SK-MEL-5 (cell line): ENCODE results near the gene NRXN3. TPM values are rescaled to one million over a fixed set of nuclear protein-coding genes. Genes with fewer than 3 reads are reported as not detected.

ENCODE experiments used
- DNase-seq: peaks from one replicate; pipeline ENCODE4 v3.0.0-alpha.2; 2016; ENCODE audit warnings: low read depth, low spot score
- in situ Hi-C: cut with HindIII; loops from 2 replicates; pipeline ENCODE4 v1.10.0; 2016; ENCODE audit warnings: low sequenced_read_pairs, high pct_unique_total_duplicates, low pct_unique_long_range_greater_than_20kb
- total RNA-seq: library from RNA; depleted of rRNA; stranded (reverse); fragments of >200 nt; shearing (Covaris generic); gene quantifications from 2 replicates; pipeline ENCODE4 v1.2.3, GENCODE V29; 2014

NRXN3 gene
- total RNA-seq, 1 experiment from 2014 or later, result 0.03 TPM

DNA sequence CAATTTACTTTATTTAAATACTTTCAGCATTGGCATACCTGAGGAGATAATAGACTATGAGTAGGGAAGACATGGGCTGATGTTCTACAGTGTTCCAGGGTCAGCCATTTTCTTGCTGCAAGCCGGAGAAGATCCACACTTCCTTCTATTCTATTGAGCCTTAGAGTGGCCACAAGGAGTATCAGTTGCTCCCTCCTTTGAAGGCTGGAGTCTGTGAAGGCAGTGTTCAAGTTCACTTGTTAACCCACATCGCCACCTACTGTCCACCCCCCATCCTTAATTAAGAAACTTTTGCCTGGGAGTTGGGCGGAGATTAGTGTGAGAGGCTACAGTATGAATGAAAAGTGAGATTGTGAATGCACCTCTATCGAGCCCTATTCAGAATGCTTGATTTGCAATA is 666.6 kb downstream of the NRXN3 start:
- in situ Hi-C loops, result no loop called here
- DNase-seq, result peak; percentile 89

DNA sequence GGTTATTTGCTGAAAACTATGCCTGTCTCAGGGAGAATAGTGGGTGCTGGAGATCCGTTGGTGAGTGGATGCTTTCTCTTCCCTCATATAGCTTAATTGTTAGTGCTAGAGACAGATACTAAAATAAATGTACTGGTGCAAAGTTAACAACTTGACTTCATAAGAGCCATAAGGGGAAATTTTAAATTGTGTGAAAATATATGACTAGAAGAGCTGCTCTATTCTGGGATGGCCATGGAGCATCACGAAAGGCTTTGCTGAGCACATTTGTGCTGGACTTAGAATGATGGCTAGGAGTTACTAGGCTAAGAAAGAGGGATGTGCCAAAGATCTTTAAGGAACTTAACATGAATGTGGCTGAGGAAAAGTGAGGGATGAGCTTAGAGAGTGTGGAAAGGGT is 668.8 kb downstream of the NRXN3 start:
- in situ Hi-C loops, result no loop called here
- DNase-seq, result no peak

DNA sequence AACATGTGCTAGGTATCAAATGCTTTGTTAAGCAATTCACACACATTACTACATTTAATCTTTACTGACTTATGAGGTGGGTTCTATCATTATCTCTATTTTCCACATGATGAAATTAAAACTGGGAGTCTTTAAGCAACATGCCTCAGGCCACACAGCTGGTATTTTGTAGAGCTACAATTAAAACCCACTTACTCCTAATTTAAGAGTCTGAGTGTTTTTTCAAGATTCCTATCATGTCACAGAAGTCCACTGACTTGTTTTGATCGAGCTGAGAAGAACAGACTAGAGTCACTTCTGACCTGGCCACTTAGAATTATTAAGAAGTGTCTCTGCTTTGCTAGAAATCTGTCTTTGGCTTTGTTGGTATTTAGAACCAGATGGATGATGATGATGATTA is 670.7 kb downstream of the NRXN3 start:
- DNase-seq, result no peak
- in situ Hi-C loops, result no loop called here

DNA sequence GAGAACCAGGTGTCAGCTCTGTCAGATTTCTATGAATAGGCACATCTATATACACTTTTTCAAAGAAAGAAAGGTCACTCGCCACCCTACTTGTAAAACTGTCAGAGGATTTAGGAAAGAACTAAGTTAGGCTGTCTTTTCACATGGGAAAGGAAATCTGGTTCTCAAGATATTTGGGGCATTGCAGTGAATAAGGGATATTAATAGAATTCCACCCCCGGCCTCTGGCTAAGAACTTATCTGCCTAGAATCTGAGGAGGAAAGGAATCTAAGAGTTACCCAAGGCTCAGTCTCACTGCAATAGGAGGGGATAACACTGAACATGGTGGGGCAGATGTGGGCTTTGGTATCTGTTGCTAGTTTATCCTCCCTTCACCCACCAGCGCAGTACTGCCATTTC is 677.6 kb downstream of the NRXN3 start:
- DNase-seq, result no peak
- in situ Hi-C loops, result no loop called here

DNA sequence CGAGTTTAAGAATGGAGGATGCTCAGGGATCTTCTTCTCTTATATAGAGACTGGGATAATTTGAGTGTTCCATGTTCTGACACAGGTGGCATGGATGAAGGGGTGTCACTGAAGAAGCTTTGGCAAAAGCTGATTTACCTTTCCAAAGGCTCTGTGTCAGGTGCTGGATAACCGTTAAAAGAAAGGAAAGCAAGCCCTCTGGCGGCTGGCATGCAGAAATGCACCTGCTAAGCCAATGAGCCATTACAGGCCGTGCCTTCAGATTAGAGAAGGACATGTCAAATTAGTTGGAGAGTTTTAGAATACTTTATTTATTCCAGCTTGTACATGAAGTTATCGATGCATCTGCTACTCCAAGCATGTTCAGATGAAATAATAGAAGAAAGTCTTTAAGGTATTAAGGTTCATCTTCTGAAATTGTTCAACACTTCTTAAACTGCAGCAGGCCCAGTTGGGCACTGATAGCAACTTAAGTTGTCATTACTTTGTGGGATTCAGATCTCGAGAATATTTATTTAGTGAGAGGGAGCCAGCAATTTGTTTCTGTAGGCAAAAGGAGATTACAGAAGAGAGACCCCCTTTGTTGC is 678.2 kb downstream of the NRXN3 start:
- in situ Hi-C loops, result no loop called here
- peak; percentile 58 for DNase-seq

DNA sequence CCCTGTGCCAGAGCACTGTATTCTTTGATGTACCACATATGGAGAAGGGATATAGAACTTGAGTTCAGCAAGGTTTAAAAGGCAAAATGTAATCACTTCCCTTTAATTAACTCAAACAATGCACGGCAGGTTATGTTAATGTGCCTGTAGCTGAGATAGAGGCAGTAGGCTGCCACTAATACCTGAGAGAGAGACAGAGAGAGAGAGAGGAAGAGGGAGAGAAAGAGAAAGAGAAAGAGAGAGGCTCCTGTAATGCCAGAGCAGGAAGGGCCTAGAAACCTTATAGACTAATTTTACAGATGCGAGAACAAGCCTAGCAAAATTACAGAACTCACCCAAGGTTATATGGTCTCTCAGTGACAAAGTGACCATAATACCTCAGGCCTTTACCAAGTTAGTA is 679.8 kb downstream of the NRXN3 start:
- no peak for DNase-seq
- in situ Hi-C loops, result no loop called here

DNA sequence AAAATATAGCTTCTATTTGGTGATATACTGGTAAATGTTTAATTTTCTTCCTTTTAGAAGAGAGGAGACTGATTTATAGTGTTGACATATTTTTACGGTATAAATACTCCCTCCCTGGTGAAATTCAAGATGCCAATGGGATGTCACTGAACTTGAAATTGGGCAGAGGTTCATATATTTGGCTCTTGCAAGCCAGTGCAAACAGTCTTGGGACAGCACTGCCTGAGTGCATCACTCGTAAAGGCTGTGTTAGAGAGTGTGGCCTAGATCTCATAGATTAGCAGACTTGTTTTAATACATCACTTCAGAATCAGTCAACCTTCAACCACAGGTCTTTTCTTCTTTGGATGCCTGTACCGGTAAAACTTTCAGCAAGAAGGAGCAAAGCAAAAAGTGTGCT is 681.0 kb downstream of the NRXN3 start:
- in situ Hi-C loops, result no loop called here
- no peak for DNase-seq

DNA sequence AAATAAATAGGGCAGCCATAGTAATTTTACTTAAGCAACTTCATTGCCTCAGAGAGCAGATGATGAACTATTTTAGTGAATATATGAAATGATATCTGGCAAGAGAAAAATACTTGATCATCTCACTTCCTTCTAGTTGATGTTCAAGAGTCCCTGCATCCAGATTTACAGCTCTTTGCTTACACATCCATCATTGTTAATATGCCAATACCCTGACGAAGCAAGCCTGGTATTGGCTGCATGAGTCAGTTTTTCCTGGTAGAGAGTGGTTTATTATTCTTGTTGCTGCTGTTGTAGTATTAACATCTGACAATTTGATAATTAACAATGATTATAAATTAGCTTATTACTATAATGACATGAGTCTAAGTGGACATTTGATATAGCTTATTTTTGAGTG is 681.9 kb downstream of the NRXN3 start:
- DNase-seq, result no peak
- in situ Hi-C loops, result no loop called here

DNA sequence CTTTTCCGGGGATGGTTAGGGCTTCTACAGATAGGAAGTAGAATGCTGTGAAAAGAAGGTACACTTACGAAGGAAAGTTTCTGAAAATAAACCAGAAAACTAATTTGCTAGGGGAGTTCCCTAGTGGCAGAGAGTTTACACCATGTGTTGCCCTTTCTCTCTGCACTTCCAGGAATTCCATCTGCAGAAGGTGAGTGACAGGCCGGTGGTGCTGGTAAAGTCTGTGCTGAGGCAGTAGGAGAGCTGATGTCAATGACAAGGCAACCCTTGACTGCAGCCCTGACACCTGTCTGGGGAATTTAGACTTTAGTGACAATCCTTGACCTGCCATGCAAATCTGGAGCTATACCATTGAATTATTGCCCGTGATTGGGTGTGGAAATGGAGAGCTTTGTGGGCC is 687.8 kb downstream of the NRXN3 start:
- in situ Hi-C loops, result no loop called here
- no peak for DNase-seq

DNA sequence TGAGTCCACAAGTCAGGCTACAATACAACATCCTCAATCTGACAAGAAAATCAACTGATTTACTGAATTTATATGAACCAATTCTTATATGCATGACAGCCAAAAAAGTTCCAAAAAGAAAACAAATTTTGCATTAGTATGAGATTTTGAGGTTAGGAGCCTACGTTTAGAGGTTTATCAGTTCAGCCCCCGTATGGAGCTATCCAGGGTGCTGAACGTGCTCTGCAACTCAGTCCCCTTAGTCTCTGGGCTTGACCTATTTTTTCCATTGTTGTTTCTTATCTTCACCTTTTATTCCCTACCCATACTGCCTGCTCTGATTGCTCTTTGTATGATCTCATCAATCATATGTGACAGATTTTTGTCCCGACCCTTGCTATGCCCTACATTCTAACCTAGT is 693.0 kb downstream of the NRXN3 start:
- in situ Hi-C loops, result no loop called here
- no peak for DNase-seq

DNA sequence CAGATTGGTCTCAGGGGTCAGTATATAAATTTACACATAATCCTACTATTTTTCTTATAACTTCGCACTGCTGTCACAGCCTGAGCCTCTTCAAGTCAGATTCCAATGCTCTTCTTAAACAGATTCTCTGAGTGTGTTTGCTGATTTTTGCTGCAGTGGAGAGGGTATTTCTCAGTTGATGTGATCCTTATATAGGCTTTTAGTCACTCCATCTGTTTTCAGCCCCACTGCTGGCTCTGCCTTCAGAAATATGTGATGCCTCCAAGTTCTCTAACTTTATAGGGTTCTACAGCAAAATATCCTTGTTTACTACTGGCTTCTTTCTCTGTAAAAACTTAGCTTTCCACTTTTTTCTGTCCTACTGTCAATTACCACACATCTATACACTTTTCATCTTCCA is 702.7 kb downstream of the NRXN3 start:
- in situ Hi-C loops, result no loop called here
- DNase-seq, result no peak

DNA sequence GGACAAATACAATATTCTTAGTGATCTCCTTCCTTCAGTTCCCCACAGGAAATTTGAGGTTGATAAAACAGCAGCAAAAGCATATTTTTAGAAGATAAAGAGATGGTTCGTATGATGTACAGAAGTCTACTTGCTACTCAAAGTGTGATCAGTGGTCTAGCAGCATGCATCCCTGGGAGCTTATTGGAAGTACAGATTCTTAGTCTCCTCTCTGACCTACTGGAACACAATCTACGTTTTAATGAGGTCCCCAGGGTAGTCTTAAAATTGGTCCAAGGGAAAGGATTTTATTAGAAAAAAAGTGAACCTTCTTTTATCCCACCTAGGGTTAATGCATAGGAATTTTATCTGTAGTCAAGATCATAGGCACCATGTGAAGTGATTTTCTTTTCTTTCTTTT is 703.4 kb downstream of the NRXN3 start:
- DNase-seq, result no peak
- in situ Hi-C loops, result no loop called here

DNA sequence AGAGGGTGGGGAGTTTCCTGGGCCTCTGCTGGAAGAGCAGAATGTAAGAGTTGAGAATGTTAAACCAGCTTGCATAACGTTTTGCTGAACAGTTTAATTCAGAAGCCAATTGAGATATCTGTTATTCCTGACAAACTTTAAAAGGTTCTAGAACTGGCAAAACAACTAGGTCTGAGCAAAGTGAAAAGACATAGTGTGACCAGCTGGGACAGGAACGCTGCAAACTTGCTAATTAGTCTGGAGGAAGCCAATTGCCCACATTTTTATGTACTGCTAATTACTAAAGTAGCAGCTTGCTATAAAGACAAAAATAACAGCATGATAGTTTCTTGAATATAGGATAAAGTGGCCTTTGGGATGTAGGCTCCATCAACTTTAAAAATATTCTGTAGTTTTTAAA is 704.9 kb downstream of the NRXN3 start:
- no peak for DNase-seq
- in situ Hi-C loops, result no loop called here

DNA sequence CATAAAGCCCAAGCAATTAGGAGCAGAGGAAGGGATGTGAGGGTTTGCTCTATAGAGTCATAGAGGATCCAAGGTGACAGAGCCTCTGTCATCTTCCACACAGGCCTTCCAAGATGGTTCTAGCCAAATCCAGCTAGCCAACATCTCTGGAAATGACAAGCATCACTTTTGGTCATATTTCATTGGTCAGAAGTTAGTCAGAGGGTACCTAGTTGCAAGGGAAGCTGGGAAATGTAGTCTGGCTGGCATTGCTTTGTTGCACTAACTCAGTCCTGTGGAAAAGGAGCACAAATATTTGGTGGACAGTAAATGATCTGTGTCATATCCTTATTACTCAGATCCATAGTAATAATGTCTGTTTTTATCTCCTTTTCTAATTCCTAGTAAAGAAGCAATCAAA is 715.7 kb downstream of the NRXN3 start:
- peak; percentile 1 for DNase-seq
- in situ Hi-C loops, result no loop called here

DNA sequence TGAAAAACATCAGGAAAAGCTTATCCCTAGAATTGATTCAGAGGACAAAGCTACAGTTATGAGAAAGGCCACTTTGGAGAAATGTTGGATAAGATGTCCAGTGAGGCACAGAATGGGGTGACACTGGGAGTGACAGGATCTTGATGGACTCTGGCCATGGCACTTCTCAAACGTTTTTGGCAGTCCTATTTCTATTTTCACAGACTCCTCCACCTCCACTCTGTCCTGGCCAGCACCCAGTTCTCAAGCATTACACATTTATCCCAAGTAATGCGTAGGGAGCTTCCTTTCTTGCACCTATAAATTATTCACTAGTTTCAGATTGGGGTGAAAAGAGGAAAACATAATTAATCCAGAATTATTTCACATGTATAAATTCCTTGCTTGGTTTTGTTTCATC is 727.3 kb downstream of the NRXN3 start:
- in situ Hi-C loops, result no loop called here
- no peak for DNase-seq

DNA sequence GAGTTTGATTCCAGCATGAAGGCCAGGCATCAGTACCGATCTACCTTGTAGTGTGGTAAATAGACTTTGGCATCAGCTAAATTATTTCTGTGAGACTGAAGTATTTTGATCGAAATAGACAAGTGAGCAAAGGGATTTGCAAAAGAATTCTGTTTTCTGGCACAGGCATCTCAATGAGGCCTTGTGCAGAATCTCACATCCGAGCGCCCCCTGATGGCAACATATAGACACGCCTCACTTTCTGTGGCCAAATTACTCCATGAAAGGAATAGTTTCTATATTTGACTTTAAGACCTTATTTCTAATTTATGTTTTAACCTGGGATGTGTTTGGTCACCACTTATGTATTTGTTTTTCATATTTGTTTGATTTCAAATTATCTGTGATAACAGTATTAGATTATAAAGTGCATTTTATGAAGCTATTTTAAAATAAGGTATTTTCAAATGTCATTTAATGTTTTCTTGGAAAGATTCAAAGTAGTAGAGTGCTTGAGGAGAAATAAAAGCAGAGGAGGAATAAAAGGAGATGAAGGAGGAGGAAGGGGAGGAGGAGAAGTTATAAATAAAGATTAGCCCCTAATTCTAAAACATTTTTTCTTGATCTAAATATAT is 731.9 kb downstream of the NRXN3 start:
- DNase-seq, result peak; percentile 57

DNA sequence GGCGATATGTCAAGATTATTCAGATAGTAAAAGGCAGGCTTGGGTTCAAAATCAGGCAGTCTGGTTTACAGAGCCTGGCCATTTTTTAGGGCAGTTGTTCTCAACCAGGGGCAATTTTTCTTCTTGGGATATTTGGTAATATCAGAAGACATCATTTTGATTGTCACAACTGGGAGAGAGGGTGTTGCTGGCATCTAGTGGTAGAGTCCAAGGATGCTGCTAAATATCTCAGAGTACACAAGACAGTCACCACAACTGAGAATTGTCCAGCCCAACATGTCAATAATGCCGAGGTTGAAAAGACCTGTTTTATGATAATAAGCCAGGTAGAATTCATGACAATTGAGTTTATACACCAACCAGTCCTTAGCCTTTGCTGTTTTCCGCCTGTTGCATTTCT is 733.9 kb downstream of the NRXN3 start:
- peak; percentile 22 for DNase-seq
- in situ Hi-C loops, result no loop called here

More for the DNA sequence above, 731.9 kb downstream of the NRXN3 start:
- in situ Hi-C loops, result no loop called here

DNA sequence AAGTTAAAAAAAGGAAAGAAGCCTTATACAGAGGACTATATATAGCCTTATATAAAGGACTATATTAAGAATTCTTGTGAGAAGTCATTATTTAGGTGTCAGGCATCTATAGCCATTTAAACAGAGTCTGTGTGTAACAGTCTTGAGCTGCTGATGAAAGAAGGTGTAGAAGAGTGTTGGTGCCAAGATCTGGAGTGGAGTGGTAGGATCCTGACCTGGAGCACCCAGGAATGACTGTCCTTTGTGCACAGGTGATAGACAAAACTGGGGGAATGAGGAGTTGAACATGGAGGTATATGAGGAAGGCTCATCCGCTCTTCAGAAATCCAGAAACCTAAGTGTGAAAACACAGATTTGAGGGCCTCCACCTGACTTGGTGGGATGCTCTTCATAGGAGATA is 747.3 kb downstream of the NRXN3 start:
- in situ Hi-C loops, result no loop called here
- DNase-seq, result no peak

DNA sequence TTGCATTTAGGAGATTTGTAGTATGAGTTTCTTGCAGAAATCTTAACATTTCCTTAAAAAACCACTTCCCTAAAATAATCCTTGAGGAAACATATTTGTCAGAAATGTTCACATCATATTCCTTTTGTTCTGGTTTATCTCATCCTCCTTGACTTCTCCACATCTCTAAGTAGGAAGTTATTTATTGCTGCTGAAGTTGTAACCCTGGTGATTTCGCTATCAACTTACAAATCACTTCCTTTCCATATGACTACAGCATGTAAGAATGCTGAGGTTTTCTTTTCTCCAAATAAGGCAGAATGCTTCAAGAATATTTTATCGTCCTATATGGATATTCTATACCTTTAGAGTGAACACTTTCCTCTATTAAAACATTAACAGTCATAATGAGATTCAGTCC is 751.7 kb downstream of the NRXN3 start:
- no peak for DNase-seq
- in situ Hi-C loops, result no loop called here

DNA sequence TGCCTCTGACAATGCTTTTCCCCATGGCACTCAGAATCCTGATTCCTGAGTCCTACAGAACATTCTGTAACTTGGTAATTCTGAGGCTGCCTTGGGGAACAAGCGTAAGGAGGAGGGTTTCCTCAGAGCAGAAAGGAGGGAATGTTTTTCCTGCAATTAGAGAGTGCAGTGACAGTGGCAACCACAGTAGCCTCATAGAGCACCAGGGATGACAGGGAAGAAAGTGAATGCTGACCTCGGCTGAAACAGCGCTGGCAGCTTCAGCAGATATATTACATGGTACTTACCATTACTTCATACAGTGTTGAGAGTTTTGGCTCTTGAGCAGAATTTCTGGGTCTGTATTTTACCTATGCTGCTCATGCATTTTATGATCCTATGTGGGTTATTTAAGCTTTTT is 757.1 kb downstream of the NRXN3 start:
- in situ Hi-C loops, result no loop called here
- no peak for DNase-seq
